ENCODE results near the gene CRYGD.

CRYGD gene

GRCh38 chr2:208090420-208090819 is 33.9 kb downstream of the CRYGD start:
- FAIRE-seq (no peak), DNase-seq (ENCODE audit: insufficient read length, low spot score) (no peak)

DNA sequence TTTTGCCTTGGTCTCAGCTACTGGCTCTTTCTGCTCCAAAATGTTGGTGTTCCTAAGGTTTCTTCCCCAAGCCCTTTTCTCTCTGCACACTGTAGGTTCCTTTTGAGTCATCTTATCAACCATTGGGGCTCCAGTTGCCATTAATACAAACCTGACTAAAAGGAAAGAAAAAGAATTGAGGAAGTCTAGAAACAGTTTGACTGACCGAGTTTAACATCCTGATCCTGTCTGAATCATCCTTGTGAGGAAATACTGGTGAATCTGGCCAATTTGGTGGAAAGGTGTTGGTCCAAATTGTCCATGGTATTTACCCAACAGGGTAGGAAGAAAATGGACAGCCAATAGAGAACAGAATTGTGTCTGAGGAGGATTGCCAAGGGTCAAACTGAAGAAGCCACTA is 38.3 kb downstream of the CRYGD start:
- no peak for FAIRE-seq
- no peak for DNase-seq (ENCODE audit: insufficient read length, low spot score)

DNA sequence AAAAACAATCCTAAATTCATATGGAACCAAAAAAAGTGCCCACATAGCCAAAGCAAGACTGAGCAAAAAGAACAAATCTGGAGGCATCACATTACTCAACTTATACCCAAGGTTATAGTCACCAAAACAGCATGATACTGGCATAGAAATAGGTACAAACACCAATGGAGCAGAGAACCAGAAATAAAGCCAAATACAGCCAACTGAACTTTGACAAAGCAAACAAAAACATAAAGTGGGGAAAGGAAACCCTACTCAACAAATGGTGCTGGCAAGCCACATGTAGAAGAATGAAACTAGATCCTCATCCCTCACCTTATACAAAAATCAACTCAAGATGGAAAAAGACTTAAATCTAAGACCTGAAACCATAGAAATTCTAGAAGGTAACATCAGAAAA is 40.5 kb downstream of the CRYGD start:
- FAIRE-seq = no peak
- no peak for DNase-seq (ENCODE audit: insufficient read length, low spot score)

- DNase-seq (ENCODE audit: insufficient read length, low spot score) (no peak), FAIRE-seq (no peak)
Measured at GRCh38 chr2:208077276-208077675, 47.0 kb downstream of the CRYGD start.

DNA sequence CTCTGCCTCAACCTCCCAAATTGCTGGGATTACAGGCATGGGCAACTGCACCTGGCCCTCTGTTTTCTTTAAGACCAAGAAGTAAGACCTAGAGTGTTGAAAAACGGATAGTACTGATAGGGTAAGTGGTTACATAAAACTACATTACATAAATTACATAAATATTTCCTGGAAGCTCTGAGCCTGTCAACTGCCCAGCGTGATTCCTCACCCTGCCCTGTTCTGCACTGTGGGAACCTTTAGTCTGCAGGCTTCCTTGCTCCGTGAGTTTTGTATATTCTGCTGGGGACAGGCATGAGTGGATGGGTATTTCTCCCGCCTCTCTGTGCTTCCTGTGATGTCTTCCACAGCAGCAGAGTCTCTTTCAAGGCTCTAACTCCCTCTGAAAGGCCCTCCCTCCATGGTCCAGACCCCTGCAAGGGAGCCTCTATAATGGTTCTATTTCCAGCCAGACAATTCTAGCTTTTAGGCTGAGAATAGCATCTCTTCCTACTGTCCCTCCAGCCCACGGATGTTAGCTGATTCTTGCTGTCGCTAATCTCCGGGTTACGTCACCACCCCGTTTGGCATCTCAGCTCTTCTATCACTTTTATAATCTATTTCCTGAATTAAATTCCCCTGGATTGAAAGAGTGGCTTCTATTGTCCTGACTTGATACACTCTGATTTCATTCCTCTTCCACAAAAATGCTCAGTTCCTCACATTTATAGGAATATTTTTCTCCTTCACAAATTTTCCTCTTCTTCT is 49.5 kb downstream of the CRYGD start:
- FAIRE-seq (no peak), DNase-seq (ENCODE audit: insufficient read length, low spot score) (no peak)

DNA sequence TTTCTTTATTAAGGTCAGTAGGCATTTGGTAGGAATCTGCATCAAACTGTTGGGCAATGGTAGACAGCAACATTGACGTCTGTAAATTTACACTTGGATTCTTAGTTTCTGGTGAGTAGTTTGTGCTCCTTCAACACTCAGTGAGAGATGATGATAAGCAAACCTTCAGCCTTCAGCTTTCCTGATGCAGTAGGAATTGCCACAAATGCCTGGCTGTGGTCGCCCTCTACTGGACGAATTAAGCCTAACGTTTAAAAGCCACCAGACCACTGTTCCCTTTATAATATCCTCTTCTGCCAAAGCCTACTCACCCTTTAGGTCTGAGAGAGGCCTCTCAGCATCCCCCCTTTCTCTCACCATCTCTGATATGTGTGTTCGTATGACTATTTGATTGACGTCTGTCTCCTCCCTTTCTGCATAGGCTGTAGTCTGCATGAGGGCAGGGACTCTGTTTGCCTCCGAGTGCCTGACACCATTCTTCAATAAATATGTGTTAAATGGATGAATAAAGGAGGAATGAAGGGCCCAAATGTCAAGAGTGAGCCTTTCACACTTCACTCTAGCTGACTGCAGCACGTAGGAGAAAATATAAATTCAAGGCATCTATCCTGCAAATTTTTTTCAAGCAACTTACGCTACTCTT is 52.0 kb downstream of the CRYGD start:
- FAIRE-seq = peak; percentile 77

More for the DNA sequence above, 52.0 kb downstream of the CRYGD start:
- peak; percentile 64 for DNase-seq (ENCODE audit: insufficient read length, low spot score)
